ENCODE results near the gene FAM111A.

FAM111A gene

DNA sequence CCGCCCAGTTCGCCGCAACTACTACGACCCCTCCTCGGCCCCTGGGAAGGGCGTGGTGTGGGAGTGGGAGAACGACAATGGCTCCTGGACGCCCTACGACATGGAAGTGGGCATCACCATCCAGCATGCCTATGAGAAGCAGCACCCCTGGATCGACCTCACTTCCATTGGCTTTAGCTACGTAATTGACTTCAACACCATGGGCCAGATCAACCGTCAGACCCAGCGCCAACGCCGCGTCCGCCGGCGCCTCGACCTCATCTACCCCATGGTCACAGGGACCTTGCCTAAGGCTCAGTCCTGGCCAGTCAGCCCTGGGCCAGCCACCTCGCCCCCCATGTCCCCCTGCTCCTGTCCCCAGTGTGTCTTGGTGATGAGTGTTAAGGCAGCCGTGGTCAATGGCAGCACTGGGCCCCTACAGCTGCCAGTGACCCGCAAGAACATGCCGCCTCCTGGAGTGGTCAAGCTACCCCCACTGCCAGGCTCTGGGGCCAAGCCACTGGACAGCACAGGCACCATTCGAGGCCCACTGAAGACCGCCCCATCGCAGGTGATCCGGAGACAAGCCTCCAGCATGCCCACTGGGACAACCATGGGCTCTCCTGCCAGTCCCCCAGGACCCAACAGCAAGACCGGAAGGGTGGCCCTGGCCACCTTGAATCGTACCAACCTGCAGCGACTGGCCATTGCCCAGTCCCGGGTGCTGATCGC is 39.2 kb downstream of the FAM111A start:
- DNase-seq: no peak

GRCh38 chr11:59182457-59183151 is 39.9 kb downstream of the FAM111A start:
- no peak for DNase-seq

DNA sequence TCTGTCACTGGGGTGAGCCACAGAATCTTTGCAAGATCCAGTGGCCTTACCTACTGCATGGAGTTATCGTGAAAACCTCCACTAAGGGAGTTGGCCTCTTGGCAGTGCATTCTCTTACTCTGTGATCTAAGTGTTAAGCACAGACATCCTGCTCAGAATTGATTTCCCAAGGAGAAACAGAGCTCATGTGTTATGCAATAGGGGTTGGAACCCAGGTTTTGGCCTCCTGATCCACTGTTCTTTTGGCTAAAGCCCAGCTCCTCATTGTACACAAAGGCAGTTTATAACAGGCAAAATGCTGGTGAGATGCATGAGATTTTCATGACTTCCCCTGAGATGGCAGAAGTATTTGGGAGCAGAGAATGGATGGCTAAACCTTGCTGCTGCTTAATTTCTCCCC is 41.1 kb downstream of the FAM111A start:
- no peak for DNase-seq

- no peak for DNase-seq
Measured at GRCh38 chr11:59184691-59185339, 42.2 kb downstream of the FAM111A start.

DNA sequence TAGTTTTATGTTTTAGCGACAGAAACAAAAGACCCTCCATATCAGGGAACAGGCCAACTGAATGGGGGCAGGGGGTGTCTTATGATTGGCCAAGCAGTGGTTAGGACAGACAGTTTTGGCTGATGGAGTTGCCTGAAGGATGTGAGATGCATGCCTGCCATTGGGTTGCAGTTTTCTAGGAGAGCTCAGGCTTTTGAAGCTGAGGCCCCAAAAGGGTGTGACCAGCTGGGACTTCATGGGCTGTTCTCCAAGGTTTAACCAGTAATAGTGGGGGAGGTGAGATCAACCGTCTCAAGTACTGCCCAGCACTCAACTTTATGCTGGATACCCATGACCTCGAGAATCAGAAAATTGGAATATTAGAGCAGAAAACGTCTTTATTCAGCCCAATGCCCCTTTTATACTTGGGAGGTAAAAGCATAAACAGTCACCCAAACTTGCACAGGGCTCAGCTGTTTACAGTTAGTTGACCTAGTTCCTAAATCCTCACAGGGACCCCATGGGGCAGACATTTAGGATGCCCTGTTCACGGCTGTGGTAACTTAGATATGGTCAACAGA is 42.8 kb downstream of the FAM111A start:
- no peak for DNase-seq

DNA sequence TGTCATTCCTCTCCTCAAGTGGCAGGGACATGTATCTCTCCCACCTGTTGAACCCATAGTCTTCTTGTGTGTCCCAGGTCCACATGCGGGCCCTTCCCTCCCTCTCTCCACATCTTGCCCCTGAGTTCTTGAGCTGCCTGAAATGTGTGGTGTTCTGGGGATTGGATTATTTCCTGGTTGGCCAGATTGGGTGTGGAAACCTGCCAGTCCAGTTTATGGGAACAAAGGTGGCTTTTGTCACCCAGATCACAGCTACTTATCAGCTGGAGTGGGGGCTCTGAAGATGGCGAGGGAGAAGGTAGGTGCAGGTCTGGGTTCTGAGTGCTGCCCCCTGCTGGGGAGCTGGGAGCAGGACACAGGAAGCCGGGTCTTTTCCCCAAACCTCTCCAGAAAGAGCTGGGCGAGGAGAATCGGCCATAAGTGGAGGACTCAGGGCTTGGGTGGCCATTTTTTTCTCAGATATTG is 43.5 kb downstream of the FAM111A start:
- no peak for DNase-seq

DNA sequence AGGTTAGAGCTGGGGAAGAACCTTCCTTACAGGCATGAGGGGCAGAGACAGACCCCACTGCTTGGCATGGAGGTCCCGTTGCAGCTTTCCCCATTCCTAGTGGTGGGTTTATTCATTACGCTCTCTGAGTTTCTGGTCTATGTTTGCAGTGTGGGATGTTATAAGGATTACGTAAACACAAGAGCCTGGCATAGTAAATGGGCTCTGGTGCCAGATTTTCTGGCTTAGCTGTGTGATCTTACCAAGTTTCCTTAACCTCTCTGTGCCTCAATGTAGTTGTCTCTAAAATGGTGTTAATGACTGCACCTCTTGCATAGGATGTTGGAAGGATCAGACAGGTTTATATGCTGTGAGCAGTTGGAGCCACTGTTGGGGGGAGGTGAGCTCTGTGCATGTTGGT is 44.4 kb downstream of the FAM111A start:
- no peak for DNase-seq

DNA sequence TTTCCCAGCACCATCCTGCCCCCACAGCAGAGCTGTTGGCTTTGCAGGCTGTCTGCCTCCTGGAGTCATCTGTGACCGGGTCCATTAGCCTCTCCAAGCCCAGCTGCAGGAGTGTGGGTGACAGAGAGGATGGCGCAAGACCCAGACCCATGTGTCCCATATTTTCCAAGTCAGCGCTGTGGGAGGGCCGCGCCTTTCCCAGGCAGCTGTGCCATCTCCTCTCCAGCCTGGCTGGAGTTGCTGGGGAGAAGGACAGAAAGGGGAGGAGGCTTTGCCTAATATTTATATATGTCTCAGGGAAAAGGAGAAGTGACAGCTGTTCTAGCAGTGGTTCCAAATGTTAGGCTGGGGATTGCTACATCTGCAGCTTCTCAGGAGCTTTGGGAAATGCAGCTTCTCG is 44.9 kb downstream of the FAM111A start:
- DNase-seq: no peak

- no peak for DNase-seq
Measured at GRCh38 chr11:59188954-59189353, 46.3 kb downstream of the FAM111A start.

- DNase-seq: no peak
Measured at GRCh38 chr11:59189986-59190385, 47.3 kb downstream of the FAM111A start.

- DNase-seq: no peak
Measured at GRCh38 chr11:59191095-59191494, 48.4 kb downstream of the FAM111A start.

DNA sequence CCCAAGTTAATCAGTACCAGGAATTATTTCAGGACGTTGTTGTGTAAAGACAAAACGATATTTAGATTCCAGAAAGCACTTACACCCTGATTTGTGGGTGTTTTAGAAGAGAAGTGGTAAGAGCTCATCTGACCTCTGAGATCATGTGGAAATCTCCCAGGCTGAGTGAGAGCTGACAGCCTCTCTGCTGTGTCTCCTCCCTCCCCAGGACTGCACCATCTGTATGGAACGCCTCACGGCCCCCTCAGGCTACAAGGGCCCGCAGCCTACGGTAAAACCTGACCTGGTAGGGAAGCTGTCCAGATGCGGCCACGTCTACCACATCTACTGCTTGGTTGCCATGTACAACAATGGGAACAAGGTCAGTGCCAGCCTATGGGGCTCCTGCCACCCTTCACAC is 49.2 kb downstream of the FAM111A start:
- no peak for DNase-seq

DNA sequence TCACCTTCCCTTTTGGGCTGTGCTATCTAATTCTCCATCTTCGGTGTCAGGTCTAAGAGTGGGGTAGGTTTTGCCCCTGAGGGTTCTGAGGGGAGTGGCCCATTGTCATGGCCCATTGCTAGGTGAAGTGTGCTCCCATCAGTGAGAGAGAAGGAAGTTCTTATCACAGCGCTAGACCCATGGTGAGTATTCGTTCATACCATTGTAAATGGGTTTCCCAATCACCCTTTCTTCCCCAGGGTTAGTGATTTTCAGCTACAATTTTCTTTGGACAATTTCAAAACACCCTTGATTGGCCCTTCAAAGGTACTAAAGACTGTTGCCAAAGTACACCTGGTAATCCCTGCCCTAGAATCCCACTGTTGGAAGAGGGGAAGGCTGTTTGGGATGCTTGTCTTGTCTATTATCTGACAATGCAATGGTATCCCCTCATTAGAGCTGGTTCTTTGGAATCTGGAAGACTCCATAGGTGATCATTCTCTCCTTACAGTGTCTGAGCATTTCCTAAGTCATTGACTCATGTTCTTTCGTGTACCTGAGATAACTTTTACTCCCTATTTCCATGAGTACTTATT is 49.9 kb downstream of the FAM111A start:
- DNase-seq: no peak

DNA sequence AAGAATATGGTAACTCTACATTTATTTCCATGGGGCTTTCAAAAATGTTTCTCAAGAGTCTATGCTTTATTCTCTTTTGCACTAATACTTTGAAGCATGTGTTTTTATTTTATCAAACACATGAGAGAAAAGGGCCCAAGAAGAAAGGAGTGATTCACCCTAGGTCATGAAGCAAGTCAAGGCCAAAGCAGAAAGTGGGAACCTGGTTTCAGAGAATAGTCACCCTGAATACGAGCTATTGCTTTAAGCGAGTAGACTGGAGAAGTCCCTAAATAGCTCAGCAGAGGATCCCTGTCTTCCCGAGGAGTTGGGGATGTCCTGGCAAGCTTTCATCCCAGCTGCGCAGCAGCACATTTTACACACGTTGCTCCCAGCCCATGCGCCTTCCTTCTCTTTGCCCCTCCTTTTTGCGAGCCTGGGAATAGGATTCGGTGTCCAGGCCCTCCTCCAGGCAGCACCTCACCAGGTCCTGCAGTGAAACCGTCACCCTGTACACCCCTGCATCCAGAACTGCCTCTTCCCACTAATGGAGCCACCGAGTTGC is 51.0 kb downstream of the FAM111A start:
- no peak for DNase-seq

GRCh38 chr11:59195586-59195985 is 52.9 kb downstream of the FAM111A start:
- DNase-seq: peak; percentile 35

- no peak for DNase-seq
Measured at GRCh38 chr11:59196777-59197176, 54.1 kb downstream of the FAM111A start.

- DNase-seq: peak; percentile 69
Measured at GRCh38 chr11:59197991-59198390, 55.3 kb downstream of the FAM111A start.

DNA sequence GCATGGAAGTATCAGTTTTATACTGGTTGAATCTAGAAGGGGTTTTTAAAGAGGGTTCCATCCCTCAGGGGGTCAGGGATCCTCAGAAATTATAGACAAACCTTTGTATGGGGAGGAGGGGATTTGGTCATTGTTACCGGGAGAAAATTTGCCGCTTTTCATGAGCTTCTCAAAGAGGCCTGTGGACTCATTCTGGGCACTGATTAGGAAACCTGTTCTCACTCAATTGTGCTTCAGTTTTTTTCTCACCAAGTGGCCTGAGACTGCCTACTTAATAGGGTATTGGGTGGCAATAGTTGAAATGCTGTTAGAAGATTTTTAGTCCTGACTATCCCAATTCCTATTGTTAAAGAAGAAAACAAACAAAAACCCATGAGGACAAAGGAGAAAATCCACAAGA is 56.1 kb downstream of the FAM111A start:
- no peak for DNase-seq

- peak; percentile 5 for DNase-seq
Measured at GRCh38 chr11:59199546-59200422, 57.1 kb downstream of the FAM111A start.

- DNase-seq: no peak
Measured at GRCh38 chr11:59200423-59200746, 57.7 kb downstream of the FAM111A start.

DNA sequence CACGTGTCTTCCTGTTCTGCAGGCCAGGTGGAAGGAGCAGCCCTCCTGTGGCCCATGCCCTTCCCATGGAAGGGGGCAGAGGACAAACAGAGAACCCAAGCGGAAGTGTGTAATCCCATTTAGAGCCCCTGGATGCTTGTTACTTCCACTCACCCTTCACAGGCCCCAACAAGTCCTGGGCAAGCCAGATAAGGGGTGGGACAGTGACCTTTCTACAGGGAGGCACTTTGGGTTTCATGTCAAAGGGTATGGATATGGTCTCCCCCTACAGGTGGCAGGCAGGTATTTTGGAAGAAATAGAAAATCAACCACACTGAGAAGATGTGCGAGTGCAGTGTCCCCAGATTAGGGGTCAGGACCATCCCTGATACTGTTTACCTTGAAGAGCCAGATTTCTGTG is 58.7 kb downstream of the FAM111A start:
- no peak for DNase-seq
